Bronchial epithelial cell (primary cell): ENCODE measurements around the gene CLSTN1. TPM values are rescaled to one million over a fixed set of nuclear protein-coding genes. Genes with fewer than 3 reads are reported as not detected.
A peak's percentile ranks its signal among the peaks of the same experiment; 100 is the strongest.

ENCODE experiments used
- DNase-seq: peaks from one replicate; pipeline ENCODE4 v3.0.0-alpha.2; 2010; ENCODE audit warnings: low read depth
- FAIRE-seq: peaks from 2 replicates; lab custom pipeline; 2011; peaks lifted over from hg19 to GRCh38; lab: Jason Lieb, UNC
- H3K27me3 ChIP-seq: 2 replicates; pipeline ENCODE4 v1.5.1; 2011; ENCODE audit warnings: low read length; ENCODE audit not compliant: control insufficient read depth, insufficient read depth
- H3K36me3 ChIP-seq: 2 replicates; pipeline ENCODE4 v1.5.1; 2011; ENCODE audit warnings: low read length; ENCODE audit not compliant: control insufficient read depth, insufficient read depth
- H3K4me3 ChIP-seq: 2 replicates; pipeline ENCODE4 v1.5.1; 2011; ENCODE audit warnings: mild to moderate bottlenecking, low read depth, low read length, control low read depth
- CTCF ChIP-seq: IDR thresholded peaks from 2 replicates; pipeline ENCODE4 v1.5.1; 2011; ENCODE audit warnings: mild to moderate bottlenecking, moderate library complexity, low read length, control low read depth, inconsistent platforms; ENCODE audit not compliant: insufficient read depth, severe bottlenecking
- total RNA-seq: library from RNA; depleted of rRNA; stranded (reverse); fragments of >200 nt; gene quantifications from 2 replicates; pipeline ENCODE4 v1.2.1, GENCODE V29; 2014

CLSTN1 gene
- total RNA-seq, 1 donor from 2014 or later = 142 TPM

- Histone ChIP-seq H3K4me3 (no peak overlapping the region), H3K36me3 (no peaks in the 10 kb centered on the region), H3K27me3 (no peaks in the 10 kb centered on the region)
- DNase-seq = no peak
- TF ChIP-seq CTCF = no peak
- FAIRE-seq = peak; percentile 43
Observed at GRCh38 chr1:9842073-9842711, 18.4 kb upstream of the CLSTN1 start.

- no peaks in the 10 kb centered on the region for H3K36me3 ChIP-seq
- FAIRE-seq = no peak
- no peak overlapping the region for H3K4me3 ChIP-seq
- H3K27me3 ChIP-seq = no peaks in the 10 kb centered on the region
- no peak for DNase-seq
- TF ChIP-seq CTCF = no peak
Observed at GRCh38 chr1:9841460-9841859, 17.7 kb upstream of the CLSTN1 start.

GRCh38 chr1:9840176-9840575 is 16.4 kb upstream of the CLSTN1 start:
- Histone ChIP-seq H3K4me3 (no peak overlapping the region), H3K27me3 (no peaks in the 10 kb centered on the region), H3K36me3 (no peaks in the 10 kb centered on the region)
- TF ChIP-seq CTCF = no peak
- DNase-seq = peak; percentile 63
- peak; percentile 36 for FAIRE-seq

- FAIRE-seq (no peak), DNase-seq (no peak)
- Histone ChIP-seq H3K27me3 (no peaks in the 10 kb centered on the region), H3K4me3 (no peak overlapping the region), H3K36me3 (no peaks in the 10 kb centered on the region)
- TF ChIP-seq CTCF = no peak
Observed at GRCh38 chr1:9838946-9839345, 15.2 kb upstream of the CLSTN1 start.

- FAIRE-seq (peak; percentile 36), DNase-seq (no peak)
- Histone ChIP-seq H3K4me3 (no peak overlapping the region), H3K27me3 (no peaks in the 10 kb centered on the region), H3K36me3 (no peaks in the 10 kb centered on the region)
- no peak for TF ChIP-seq CTCF
Observed at GRCh38 chr1:9836632-9836960, 12.8 kb upstream of the CLSTN1 start.
